Measurements from ENCODE around the gene CACNA2D2.

CACNA2D2 gene

GRCh38 chr3:50467919-50468318 is 35.5 kb downstream of the CACNA2D2 start:
- DNase-seq (ENCODE audit: low read depth in 1 of 2, low spot score in 1 of 2), result no peak

GRCh38 chr3:50466177-50466576 is 37.3 kb downstream of the CACNA2D2 start:
- no peak for DNase-seq (ENCODE audit: low read depth in 1 of 2, low spot score in 1 of 2)

- DNase-seq (ENCODE audit: low read depth in 1 of 2, low spot score in 1 of 2), result no peak
These were observed 38.9 kb downstream of the CACNA2D2 start for GRCh38 chr3:50464569-50464968.

GRCh38 chr3:50459785-50460184 is 43.6 kb downstream of the CACNA2D2 start:
- no peak for DNase-seq (ENCODE audit: low read depth in 1 of 2, low spot score in 1 of 2)

GRCh38 chr3:50457988-50458387 is 45.4 kb downstream of the CACNA2D2 start:
- no peak for DNase-seq (ENCODE audit: low read depth in 1 of 2, low spot score in 1 of 2)

- DNase-seq (ENCODE audit: low read depth in 1 of 2, low spot score in 1 of 2), result no peak
These were observed 48.0 kb downstream of the CACNA2D2 start for GRCh38 chr3:50455161-50456018.

- no peak for DNase-seq (ENCODE audit: low read depth in 1 of 2, low spot score in 1 of 2)
These were observed 48.9 kb downstream of the CACNA2D2 start for GRCh38 chr3:50454481-50455070.

GRCh38 chr3:50453907-50454306 is 49.5 kb downstream of the CACNA2D2 start:
- DNase-seq (ENCODE audit: low read depth in 1 of 2, low spot score in 1 of 2), result no peak

- DNase-seq (ENCODE audit: low read depth in 1 of 2, low spot score in 1 of 2), result peak; percentile 12 to 25
These were observed 53.1 kb downstream of the CACNA2D2 start for GRCh38 chr3:50450209-50450921.

GRCh38 chr3:50448752-50449539 is 54.5 kb downstream of the CACNA2D2 start:
- no peak for DNase-seq (ENCODE audit: low read depth in 1 of 2, low spot score in 1 of 2)

- DNase-seq (ENCODE audit: low read depth in 1 of 2, low spot score in 1 of 2), result no peak
These were observed 56.1 kb downstream of the CACNA2D2 start for GRCh38 chr3:50447290-50447840.

- no peak for DNase-seq (ENCODE audit: low read depth in 1 of 2, low spot score in 1 of 2)
These were observed 57.5 kb downstream of the CACNA2D2 start for GRCh38 chr3:50445919-50446318.

- no peak for DNase-seq (ENCODE audit: low read depth in 1 of 2, low spot score in 1 of 2)
These were observed 58.7 kb downstream of the CACNA2D2 start for GRCh38 chr3:50444782-50445181.

GRCh38 chr3:50444213-50444612 is 59.2 kb downstream of the CACNA2D2 start:
- no peak for DNase-seq (ENCODE audit: low read depth in 1 of 2, low spot score in 1 of 2)

- no peak for DNase-seq (ENCODE audit: low read depth in 1 of 2, low spot score in 1 of 2)
These were observed 60.4 kb downstream of the CACNA2D2 start for GRCh38 chr3:50442945-50443579.

GRCh38 chr3:50441424-50442217 is 61.8 kb downstream of the CACNA2D2 start:
- no peak for DNase-seq (ENCODE audit: low read depth in 1 of 2, low spot score in 1 of 2)

- DNase-seq (ENCODE audit: low read depth in 1 of 2, low spot score in 1 of 2), result peak; percentile 52
These were observed 67.2 kb downstream of the CACNA2D2 start for GRCh38 chr3:50436114-50436674.

GRCh38 chr3:50435371-50436113 is 67.9 kb downstream of the CACNA2D2 start:
- no peak for DNase-seq (ENCODE audit: low read depth in 1 of 2, low spot score in 1 of 2)

GRCh38 chr3:50433954-50434353 is 69.5 kb downstream of the CACNA2D2 start:
- no peak for DNase-seq (ENCODE audit: low read depth in 1 of 2, low spot score in 1 of 2)

All from activated T-helper 1 cell treated with anti-CD3 and anti-CD28 coated beads, Interleukin-2, amount 50 U/mL, for 16 hours (primary cell).